Caco-2 (cell line): Measurements from ENCODE around the gene HEATR5A. TPM values are rescaled to one million over a fixed set of nuclear protein-coding genes. Genes with fewer than 3 reads are reported as not detected.

Experiments
- BruUV-seq: library from RNA; stranded (reverse); fragments of 400-500 nt; replicated peaks from 2 replicates; lab custom pipeline; 2021; lab: Mats Ljungman, UMichigan
- CTCF ChIA-PET: fragments of 300-600 bp; sonication (Branson Sonifier 250); formaldehyde crosslinking; loops from one replicate; lab custom pipeline; 2022; ENCODE audit warnings: antibody characterized with exemption; lab: Charles Lee
- POLR2A ChIA-PET: fragments of 300-600 bp; sonication (Branson Sonifier 250); formaldehyde crosslinking; loops from one replicate; lab custom pipeline; 2022; ENCODE audit warnings: antibody characterized with exemption; lab: Charles Lee
- DNase-seq, 2 experiments: peaks; one replicate each; pipeline versions ENCODE4 v3.0.0 to v3.0.0-alpha.2; 2020 to 2022
- H3K27me3 ChIP-seq: replicated peaks from 2 replicates; pipeline ENCODE4 v1.6.0; 2011; ENCODE audit warnings: low read length; ENCODE audit not compliant: control insufficient read depth, insufficient read depth
- H3K36me3 ChIP-seq: 2 replicates; pipeline ENCODE4 v1.5.1; 2011; ENCODE audit warnings: low read length; ENCODE audit not compliant: control insufficient read depth, insufficient read depth
- H3K4me1 ChIP-seq: fragments of 250-450 bp; sonication (Bioruptor Pico); 2 replicates; pipeline ENCODE4 v1.5.1; 2020; ENCODE audit warnings: mild to moderate bottlenecking
- H3K4me3 ChIP-seq: 2 replicates; pipeline ENCODE4 v1.5.1; 2011; ENCODE audit warnings: low read depth, mild to moderate bottlenecking, control low read depth, low read length
- H3K9me3 ChIP-seq: fragments of 250-450 bp; sonication (Bioruptor Pico); 2 replicates; pipeline ENCODE4 v1.5.1; 2020; ENCODE audit warnings: mild to moderate bottlenecking, moderate library complexity
- H3K27ac Mint-ChIP-seq: one replicate; pipeline ENCODE4 v1.8.0; 2022; ENCODE audit warnings: mixed read lengths; ENCODE audit not compliant: unreplicated experiment
- H3K27me3 Mint-ChIP-seq: one replicate; pipeline ENCODE4 v1.8.0; 2022; ENCODE audit warnings: mixed read lengths; ENCODE audit not compliant: insufficient read depth, unreplicated experiment
- H3K36me3 Mint-ChIP-seq: one replicate; pipeline ENCODE4 v1.8.0; 2022; ENCODE audit warnings: mild to moderate bottlenecking, mixed read lengths; ENCODE audit not compliant: insufficient read depth, unreplicated experiment
- H3K4me1 Mint-ChIP-seq: one replicate; pipeline ENCODE4 v1.8.0; 2022; ENCODE audit warnings: low read depth, mixed read lengths; ENCODE audit not compliant: unreplicated experiment
- H3K4me3 Mint-ChIP-seq: one replicate; pipeline ENCODE4 v1.8.0; 2022; ENCODE audit warnings: mild to moderate bottlenecking, moderate library complexity, mixed read lengths; ENCODE audit not compliant: unreplicated experiment
- H3K9me3 Mint-ChIP-seq: one replicate; pipeline ENCODE4 v1.8.0; 2022; ENCODE audit warnings: mixed read lengths; ENCODE audit not compliant: unreplicated experiment
- CTCF ChIP-seq, 2 experiments: fragments of 200-600 bp in 1 of 2; IDR thresholded peaks; 1 replicate in 1 of 2; 2 replicates in 1 of 2; pipeline versions ENCODE4 v1.5.1 to v1.8.0; 2011 to 2022; ENCODE audit warnings: antibody characterized with exemption in 1 of 2, control low read depth in 1 of 2, inconsistent platforms in 1 of 2, low read depth in 1 of 2, low read length in 1 of 2, mild to moderate bottlenecking in 1 of 2, moderate library complexity in 1 of 2; ENCODE audit not compliant: insufficient read depth in 1 of 2, severe bottlenecking in 1 of 2, unreplicated experiment in 1 of 2
- intact Hi-C: fragments of 100-400 bp; cut with micrococcal nuclease; formaldehyde crosslinking; loops from one replicate; pipeline ENCODE4 v1.10.0; 2022; ENCODE audit not compliant: unreplicated experiment
- total RNA-seq: library from RNA; stranded (reverse); gene quantifications from 2 replicates; pipeline ENCODE4 v1.2.3, GENCODE V29; 2022

HEATR5A gene
- total RNA-seq, 1 experiment from 2014 or later: 55.6 TPM

GRCh38 chr14:31456841-31457664, 36.7 kb upstream of the HEATR5A start, which contains the start of gene DTD2:
TSS of gene DTD2 (minus strand) at chr14:31457506. CDS start at chr14:31457393, 113 bp downstream.
- POLR2A ChIA-PET: interaction anchor here (0.5 to 1.5 kb wide), 8 partner anchors 37 to 620 kb away, joined by 3 to 15 read pairs (median 4); partner anchors contain the start of genes ARHGAP5, COCH, HEATR5A and NUBPL
- Histone ChIP-seq H3K36me3 (no peaks in the 10 kb centered on the region; the same call in 1 of the 2 replicates), H3K27me3 (no peaks in the 10 kb centered on the region), H3K4me1 (peaks cover 13% of the 10 kb centered on the region), H3K4me3 (peak within 1 kb of the TSS; percentile 60), H3K9me3 (no peaks in the 10 kb centered on the region)
- CTCF ChIA-PET: interaction anchor here (0.6 to 1.1 kb wide), 2 partner anchors 80 to 495 kb away, joined by 3 read pairs; no protein-coding TSS in a partner anchor
- peak within 1 kb of the TSS; percentile 97 for H3K27ac Mint-ChIP-seq
- no peaks in the 10 kb centered on the region for H3K27me3 Mint-ChIP-seq
- H3K9me3 Mint-ChIP-seq: no peaks in the 10 kb centered on the region
- no peak for TF ChIP-seq CTCF (IDR thresholded peaks at IDR 0.05; ENCODE audit: insufficient read depth in 1 of 2, low read depth in 1 of 2, low read length in 1 of 2, severe bottlenecking in 1 of 2, unreplicated experiment in 1 of 2)
- BruUV-seq: TSS peak; percentile 79
- intact Hi-C loops: loop anchor here (1.0 to 10.0 kb wide), 3 partner anchors 37 to 1015 kb away; partner anchors contain the start of gene HEATR5A
- H3K36me3 Mint-ChIP-seq: peaks cover 7% of the 10 kb centered on the region
- peak within 1 kb of the TSS; percentile 92 for H3K4me3 Mint-ChIP-seq
- H3K4me1 Mint-ChIP-seq: peaks cover 25% of the 10 kb centered on the region
- DNase-seq: peak; percentile 94 to 95

- POLR2A ChIA-PET: interaction anchor here (1.8 kb wide), 1 partner anchor 30 kb away, joined by 12 read pairs; the partner anchor contains the start of gene HEATR5A
Observed at GRCh38 chr14:31449971-31450610, 29.7 kb upstream of the HEATR5A start.

More at GRCh38 chr14:31449971-31450610, 29.7 kb upstream of the HEATR5A start:
- H3K9me3 Mint-ChIP-seq: no peaks in the 10 kb centered on the region
- H3K27me3 Mint-ChIP-seq: no peaks in the 10 kb centered on the region
- CTCF ChIA-PET: interaction anchor here (1.7 kb wide), 1 partner anchor 30 kb away, joined by 8 read pairs; the partner anchor contains the start of gene HEATR5A
- Histone ChIP-seq H3K9me3 (no peaks in the 10 kb centered on the region), H3K4me1 (no peaks in the 10 kb centered on the region), H3K36me3 (no peaks in the 10 kb centered on the region; the same call in 1 of the 2 replicates), H3K27me3 (no peaks in the 10 kb centered on the region), H3K4me3 (no peak overlapping the region)
- intact Hi-C loops: loop anchor here (1.0 to 10.0 kb wide), 2 partner anchors 61 to 805 kb away; no protein-coding TSS in a partner anchor
- H3K27ac Mint-ChIP-seq: no peak overlapping the region
- peak; percentile 39 to 47 for TF ChIP-seq CTCF (IDR thresholded peaks at IDR 0.05; ENCODE audit: insufficient read depth in 1 of 2, low read depth in 1 of 2, low read length in 1 of 2, severe bottlenecking in 1 of 2, unreplicated experiment in 1 of 2)
- peaks cover 5% of the 10 kb centered on the region for H3K36me3 Mint-ChIP-seq
- H3K4me1 Mint-ChIP-seq: no peaks in the 10 kb centered on the region
- no peak overlapping the region for H3K4me3 Mint-ChIP-seq
- no TSS peak for BruUV-seq
- peak in 1 of 2 experiments; percentile 44 for DNase-seq
